ENCODE results near the gene MYCN. TPM values are rescaled to one million over a fixed set of nuclear protein-coding genes. Genes with fewer than 3 reads are reported as not detected.

The MYCN gene
- total RNA-seq, 6 experiments from 2014 or later = 0.07 to 0.35 (median 0.23) TPM; not detected in 2

DNA sequence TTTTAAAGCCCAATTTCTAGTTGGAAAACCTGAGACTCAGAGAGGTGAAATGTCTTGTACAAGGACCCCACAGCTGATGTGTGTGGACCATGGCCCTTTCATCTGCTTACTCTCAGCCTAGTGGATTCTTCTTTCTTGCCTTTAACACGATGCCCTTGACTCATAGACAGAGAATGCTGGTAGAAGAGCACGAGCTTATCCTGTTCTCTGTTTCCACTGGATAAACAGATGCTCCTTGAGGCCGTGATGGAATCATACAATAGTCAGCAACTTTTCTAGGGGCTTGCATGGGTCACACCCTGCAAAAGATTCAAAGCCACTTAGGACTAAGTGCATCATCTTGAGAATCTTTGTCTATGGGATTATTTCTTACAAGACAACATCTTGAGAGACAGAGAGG is 50.9 kb downstream of the MYCN start:
- H3K9me3 ChIP-seq = no peaks in the 10 kb centered on the region
- H3K27ac ChIP-seq = no peak overlapping the region
- 38% methylated on average over 3 of the region's 3 CpGs for WGBS (ENCODE audit: insufficient coverage, low coverage, low lambda C conversion rate, missing lambda C conversion rate)
- no peak for TF ChIP-seq POLR2A (IDR thresholded peaks at IDR 0.05)
- TF ChIP-seq, protein P1, sequence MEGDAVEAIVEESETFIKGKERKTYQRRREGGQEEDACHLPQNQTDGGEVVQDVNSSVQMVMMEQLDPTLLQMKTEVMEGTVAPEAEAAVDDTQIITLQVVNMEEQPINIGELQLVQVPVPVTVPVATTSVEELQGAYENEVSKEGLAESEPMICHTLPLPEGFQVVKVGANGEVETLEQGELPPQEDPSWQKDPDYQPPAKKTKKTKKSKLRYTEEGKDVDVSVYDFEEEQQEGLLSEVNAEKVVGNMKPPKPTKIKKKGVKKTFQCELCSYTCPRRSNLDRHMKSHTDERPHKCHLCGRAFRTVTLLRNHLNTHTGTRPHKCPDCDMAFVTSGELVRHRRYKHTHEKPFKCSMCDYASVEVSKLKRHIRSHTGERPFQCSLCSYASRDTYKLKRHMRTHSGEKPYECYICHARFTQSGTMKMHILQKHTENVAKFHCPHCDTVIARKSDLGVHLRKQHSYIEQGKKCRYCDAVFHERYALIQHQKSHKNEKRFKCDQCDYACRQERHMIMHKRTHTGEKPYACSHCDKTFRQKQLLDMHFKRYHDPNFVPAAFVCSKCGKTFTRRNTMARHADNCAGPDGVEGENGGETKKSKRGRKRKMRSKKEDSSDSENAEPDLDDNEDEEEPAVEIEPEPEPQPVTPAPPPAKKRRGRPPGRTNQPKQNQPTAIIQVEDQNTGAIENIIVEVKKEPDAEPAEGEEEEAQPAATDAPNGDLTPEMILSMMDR (IDR thresholded peaks at IDR 0.05) = no peak
- no peaks in the 10 kb centered on the region for H3K27me3 ChIP-seq
- intact Hi-C loops (cut with DNase I) = no loop called here
- H3K4me3 ChIP-seq = no peak overlapping the region
- no peaks in the 10 kb centered on the region for H3K4me1 ChIP-seq
- no peaks in the 10 kb centered on the region for H3K36me3 ChIP-seq
- no peak for DNase-seq
- ATAC-seq = no peak

DNA sequence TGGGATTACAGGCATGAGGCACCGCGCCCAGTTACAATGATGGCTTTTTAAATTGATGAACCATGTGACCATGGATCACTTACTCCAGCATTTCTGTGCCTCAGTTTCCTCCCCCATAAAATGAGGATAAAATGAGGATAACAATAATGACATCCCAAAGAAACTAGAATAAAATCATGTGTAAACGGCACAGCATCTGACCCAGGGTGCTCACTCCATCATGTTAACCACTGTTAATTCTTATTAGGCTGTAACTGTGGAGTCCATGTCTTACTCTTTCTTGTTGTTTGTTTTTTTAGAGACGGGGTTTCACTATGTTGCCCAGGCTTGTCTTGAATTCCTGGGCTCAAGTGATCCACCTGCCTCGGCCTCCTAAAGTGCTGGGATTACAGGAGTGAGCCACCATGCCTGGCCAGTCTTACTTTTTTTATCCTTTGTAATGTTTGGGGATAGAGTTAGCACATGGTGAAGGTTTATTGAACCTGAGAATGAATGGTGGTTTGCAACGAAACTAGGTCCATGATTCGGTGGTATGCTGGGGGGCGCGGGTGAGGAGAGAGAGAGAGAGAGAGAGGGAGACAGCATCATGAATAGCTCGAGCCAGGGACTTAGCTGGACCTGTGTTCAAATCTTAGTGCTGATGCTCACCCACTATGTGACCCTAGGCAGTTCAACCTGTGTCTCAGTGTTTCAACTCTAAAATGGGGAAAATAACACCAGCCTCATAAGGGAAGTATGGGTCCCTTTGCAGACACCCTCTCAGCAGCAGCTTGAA is 52.3 kb downstream of the MYCN start:
- WGBS (ENCODE audit: insufficient coverage, low coverage, low lambda C conversion rate, missing lambda C conversion rate) = 75% methylated on average over 9 of the region's 10 CpGs
- no peak overlapping the region for H3K4me3 ChIP-seq
- no peaks in the 10 kb centered on the region for H3K27me3 ChIP-seq
- ATAC-seq (no peak), DNase-seq (no peak)
- H3K4me1 ChIP-seq = no peaks in the 10 kb centered on the region
- no peaks in the 10 kb centered on the region for H3K36me3 ChIP-seq
- H3K27ac ChIP-seq = no peak overlapping the region
- no peaks in the 10 kb centered on the region for H3K9me3 ChIP-seq
- intact Hi-C loops (cut with DNase I) = no loop called here
- TF ChIP-seq POLR2A (IDR thresholded peaks at IDR 0.05) = no peak
- TF ChIP-seq, protein P1 (IDR thresholded peaks at IDR 0.05) = no peak

DNA sequence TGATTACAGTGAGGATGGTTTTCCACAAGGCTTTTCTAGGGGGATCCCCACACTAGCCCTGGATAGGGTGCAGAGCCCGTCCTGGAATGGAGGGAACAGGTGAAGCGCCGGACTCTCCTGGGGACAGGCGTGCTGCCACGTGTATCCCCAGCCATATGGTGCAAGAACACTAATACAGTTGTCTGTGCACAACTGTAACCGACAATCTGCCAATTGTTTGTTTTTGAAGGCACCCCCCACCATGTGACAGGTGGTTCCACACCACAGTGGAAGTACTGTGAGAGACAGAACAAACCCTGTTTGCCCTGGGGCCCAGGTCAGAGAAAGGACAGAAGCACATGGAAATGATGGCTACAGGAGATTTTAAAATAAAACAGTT is 52.9 kb downstream of the MYCN start:
- no peak for DNase-seq
- TF ChIP-seq, protein P1 (IDR thresholded peaks at IDR 0.05) = no peak
- TF ChIP-seq POLR2A (IDR thresholded peaks at IDR 0.05) = no peak
- no peak for ATAC-seq
- H3K27ac ChIP-seq = no peak overlapping the region
- H3K9me3 ChIP-seq = no peaks in the 10 kb centered on the region
- intact Hi-C loops (cut with DNase I) = no loop called here
- no peaks in the 10 kb centered on the region for H3K36me3 ChIP-seq
- 67% methylated on average over 5 of the region's 6 CpGs for WGBS (ENCODE audit: insufficient coverage, low coverage, low lambda C conversion rate, missing lambda C conversion rate)
- no peaks in the 10 kb centered on the region for H3K4me1 ChIP-seq
- no peak overlapping the region for H3K4me3 ChIP-seq
- no peaks in the 10 kb centered on the region for H3K27me3 ChIP-seq

DNA sequence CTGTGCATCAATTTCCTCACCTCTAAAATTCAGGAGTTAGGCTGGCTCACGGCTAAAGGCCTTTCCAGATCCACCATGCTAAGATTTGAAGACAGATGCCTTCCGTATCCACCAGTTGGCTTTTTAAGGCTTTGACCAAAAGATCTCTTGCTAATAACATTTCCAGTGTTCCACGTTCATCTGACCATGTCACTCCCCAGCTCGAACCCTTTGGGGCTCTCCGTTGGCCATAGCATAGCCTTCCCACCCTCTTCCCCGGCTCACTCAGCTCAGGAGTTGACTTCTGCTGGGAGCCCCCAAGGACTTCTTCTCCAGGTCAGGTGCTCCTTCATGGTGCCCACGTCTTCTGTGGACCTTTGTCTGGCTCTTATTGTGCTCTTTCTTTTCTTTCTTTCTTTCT is 53.3 kb downstream of the MYCN start:
- WGBS (ENCODE audit: insufficient coverage, low coverage, low lambda C conversion rate, missing lambda C conversion rate) = 76% methylated on average over 4 of the region's 7 CpGs
- H3K4me3 ChIP-seq = no peak overlapping the region
- intact Hi-C loops (cut with DNase I) = no loop called here
- H3K27me3 ChIP-seq = no peaks in the 10 kb centered on the region
- DNase-seq (no peak), ATAC-seq (no peak)
- H3K4me1 ChIP-seq = no peaks in the 10 kb centered on the region
- H3K9me3 ChIP-seq = no peaks in the 10 kb centered on the region
- H3K27ac ChIP-seq = no peak overlapping the region
- no peaks in the 10 kb centered on the region for H3K36me3 ChIP-seq
- TF ChIP-seq, protein P1 (IDR thresholded peaks at IDR 0.05) = no peak
- TF ChIP-seq POLR2A (IDR thresholded peaks at IDR 0.05) = no peak
